Bronchial smooth muscle cell (primary cell): ENCODE data around the gene LSM10. TPM values are rescaled to one million over a fixed set of nuclear protein-coding genes. Genes with fewer than 3 reads are reported as not detected.

Source experiments
- total RNA-seq: library from RNA; depleted of rRNA; stranded (reverse); fragments of >200 nt; gene quantifications from 2 replicates; pipeline ENCODE4 v1.2.1, GENCODE V29; 2014

The LSM10 gene
- 10.6 and 14.3 TPM in 2 replicates for total RNA-seq

GRCh38 chr1:36397378-36398230 lies at the start of gene LSM10:
TSS of gene LSM10 (minus strand) at chr1:36397908. CDS start at chr1:36394129, 3,779 bp downstream.

DNA sequence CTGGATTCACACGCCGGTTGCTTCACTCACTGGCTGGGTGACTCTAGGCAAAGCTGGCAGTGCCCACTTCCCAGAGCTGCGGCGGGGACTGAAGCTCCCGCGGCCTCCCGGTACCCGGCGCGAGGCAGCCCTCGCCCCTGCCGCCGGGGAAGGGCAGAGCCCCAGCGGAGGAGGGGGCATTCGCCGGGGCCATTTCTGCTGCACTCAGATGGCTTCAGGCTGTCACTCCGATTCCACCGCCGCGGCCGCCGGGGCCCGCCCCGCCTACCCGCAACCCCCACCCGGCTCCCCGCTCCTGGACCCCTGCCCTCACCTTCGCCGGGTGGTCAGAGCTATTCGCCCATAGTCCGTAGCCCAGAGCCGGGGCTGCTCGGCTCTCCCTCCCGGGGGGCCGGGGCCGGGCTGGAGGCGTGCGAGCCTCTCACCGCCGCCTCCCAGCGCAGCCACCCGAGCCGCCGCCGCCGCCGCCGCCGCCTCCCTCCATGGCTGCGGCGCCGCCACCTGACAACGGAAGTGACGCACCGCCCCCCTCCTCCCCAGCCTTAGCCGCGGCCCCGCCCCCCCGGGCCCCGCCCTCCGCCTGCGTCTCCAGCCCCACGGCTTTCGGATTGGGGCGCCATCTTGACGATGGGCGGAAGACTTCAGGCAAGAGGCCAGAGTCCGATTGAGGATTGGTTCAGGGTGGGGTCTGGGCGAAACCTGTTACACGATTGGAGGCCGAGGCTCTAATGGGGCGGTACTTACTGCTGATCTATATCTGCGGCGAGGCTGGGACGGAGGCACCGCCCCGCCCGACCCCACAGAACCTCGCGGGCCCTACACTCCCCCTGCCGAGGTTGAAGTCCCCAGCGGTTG lies 12.1 kb downstream of the LSM10 start, which contains the start of gene STK40:
TSS of gene STK40 (minus strand) at position 515 of the 855 bp plus-strand sequence. CDS start 24,592 bp downstream, outside the sequence.

Other genes starting within 250 kb of the LSM10 start
- gene TRAPPC3, start 248.4 kb downstream of the LSM10 start, total RNA-seq, result 70.9 and 72.6 TPM in 2 replicates
- gene MAP7D1, start 241.7 kb downstream of the LSM10 start, total RNA-seq, result 53.5 and 54.1 TPM in 2 replicates
- gene THRAP3, start 173.5 kb downstream of the LSM10 start, total RNA-seq, result 43.3 and 72.5 TPM in 2 replicates
- gene SH3D21, start 91.5 kb downstream of the LSM10 start, total RNA-seq, result 1.5 and 2.5 TPM in 2 replicates
- gene EVA1B, start 74.3 kb downstream of the LSM10 start, total RNA-seq, result 113 and 186 TPM in 2 replicates
- gene STK40, start 12.0 kb downstream of the LSM10 start, total RNA-seq, result 9.6 and 11.5 TPM in 2 replicates
- 12.0 and 15.3 TPM in 2 replicates for gene OSCP1, start 52.5 kb upstream of the LSM10 start, total RNA-seq
- gene MRPS15, start 66.5 kb upstream of the LSM10 start, total RNA-seq, result 31.9 and 59.6 TPM in 2 replicates
- under 0.01 TPM in 2 replicates for gene CSF3R, start 85.0 kb upstream of the LSM10 start, total RNA-seq